IgD-negative memory B cell (primary cell): ENCODE data around the gene TACO1. TPM values are rescaled to one million over a fixed set of nuclear protein-coding genes. Genes with fewer than 3 reads are reported as not detected.

Experiments used
- H3K27ac Mint-ChIP-seq, 3 donors: one replicate each; pipeline ENCODE4 v1.8.0; 2020 to 2022; ENCODE audit warnings: mild to moderate bottlenecking in 3 of 3, mixed read lengths in 3 of 3, moderate library complexity in 1 of 3
- H3K27me3 Mint-ChIP-seq: one replicate; pipeline ENCODE4 v1.8.0; 2021; ENCODE audit warnings: mixed read lengths
- H3K36me3 Mint-ChIP-seq: one replicate; pipeline ENCODE4 v1.8.0; 2020; ENCODE audit warnings: mild to moderate bottlenecking, mixed read lengths
- H3K4me1 Mint-ChIP-seq, 3 donors: one replicate each; pipeline ENCODE4 v1.8.0; 2020 to 2022; ENCODE audit warnings: mixed read lengths in 3 of 3, mild to moderate bottlenecking in 1 of 3
- H3K4me3 Mint-ChIP-seq, 4 donors: one replicate each; pipeline ENCODE4 v1.8.0; 2020 to 2022; ENCODE audit warnings: mild to moderate bottlenecking in 4 of 4, mixed read lengths in 4 of 4, moderate library complexity in 3 of 4
- H3K9me3 Mint-ChIP-seq, 3 donors: one replicate each; pipeline ENCODE4 v1.8.0; 2020 to 2021; ENCODE audit warnings: mixed read lengths in 3 of 3, mild to moderate bottlenecking in 1 of 3
- polyA plus RNA-seq: library from polyadenylated mRNA; unstranded; fragments of 300-500 nt; fragmentation: Illumina TruSeq; gene quantifications from one replicate; pipeline ENCODE4 v1.2.3, GENCODE V29; 2021

Gene TACO1
- polyA plus RNA-seq, 1 donor from 2014 or later, result 19.5 TPM

GRCh38 chr17:63621684-63622573 lies 21.2 kb downstream of the TACO1 start, which contains the start of gene MAP3K3:
TSS of gene MAP3K3 (plus strand) at chr17:63622417. CDS start at chr17:63622760, 343 bp downstream.
- Mint-ChIP-seq H3K9me3 (no peaks in the 10 kb centered on the region), H3K4me1 (peaks cover 16 to 40% (median 30%) of the 10 kb centered on the region in 3 donors), H3K36me3 (no peaks in the 10 kb centered on the region), H3K27me3 (no peaks in the 10 kb centered on the region), H3K4me3 (peak within 1 kb of the TSS; percentile 97 to 98 (median 98)), H3K27ac (peak within 1 kb of the TSS; percentile 92 to 96 (median 93))

- H3K4me3 Mint-ChIP-seq, result peak overlapping the region; percentile 94 to 98 (median 96)
These were observed 22.1 kb downstream of the TACO1 start for GRCh38 chr17:63622574-63623390.

GRCh38 chr17:63623786-63624530 lies 23.3 kb downstream of the TACO1 start:
- Mint-ChIP-seq H3K4me1 (peaks cover 20 to 42% (median 32%) of the 10 kb centered on the region in 3 donors), H3K27ac (peak overlapping the region in 2 of 3 donors; percentile 76 to 92), H3K36me3 (no peaks in the 10 kb centered on the region), H3K4me3 (peak overlapping the region; percentile 94 to 98 (median 96)), H3K27me3 (no peaks in the 10 kb centered on the region), H3K9me3 (no peaks in the 10 kb centered on the region)

More at GRCh38 chr17:63622574-63623390, 22.1 kb downstream of the TACO1 start:
- H3K4me1 Mint-ChIP-seq, result peaks cover 20 to 42% (median 32%) of the 10 kb centered on the region in 3 donors
- H3K36me3 Mint-ChIP-seq, result no peaks in the 10 kb centered on the region
- H3K27ac Mint-ChIP-seq, result peak overlapping the region; percentile 92 to 96 (median 93)
- H3K27me3 Mint-ChIP-seq, result no peaks in the 10 kb centered on the region
- no peaks in the 10 kb centered on the region for H3K9me3 Mint-ChIP-seq

GRCh38 chr17:63624531-63624880 lies 23.8 kb downstream of the TACO1 start:
- H3K27me3 Mint-ChIP-seq, result no peaks in the 10 kb centered on the region
- H3K36me3 Mint-ChIP-seq, result no peaks in the 10 kb centered on the region
- H3K4me3 Mint-ChIP-seq, result peak overlapping the region in 2 of 4 donors; percentile 88 to 98
- H3K9me3 Mint-ChIP-seq, result no peaks in the 10 kb centered on the region
- peaks cover 20 to 42% (median 32%) of the 10 kb centered on the region in 3 donors for H3K4me1 Mint-ChIP-seq
- H3K27ac Mint-ChIP-seq, result no peak overlapping the region

GRCh38 chr17:63626551-63627180 lies 26.0 kb downstream of the TACO1 start:
- no peaks in the 10 kb centered on the region for H3K36me3 Mint-ChIP-seq
- no peak overlapping the region for H3K27ac Mint-ChIP-seq
- no peaks in the 10 kb centered on the region for H3K9me3 Mint-ChIP-seq
- peaks cover 19 to 44% (median 32%) of the 10 kb centered on the region in 3 donors for H3K4me1 Mint-ChIP-seq
- H3K27me3 Mint-ChIP-seq, result no peaks in the 10 kb centered on the region
- peak overlapping the region in 1 of 4 donors; percentile 6 for H3K4me3 Mint-ChIP-seq

GRCh38 chr17:63629627-63630026 lies 28.9 kb downstream of the TACO1 start:
- Mint-ChIP-seq H3K27me3 (no peaks in the 10 kb centered on the region), H3K4me3 (no peak overlapping the region), H3K9me3 (no peaks in the 10 kb centered on the region), H3K27ac (no peak overlapping the region), H3K4me1 (peaks cover 9 to 32% (median 16%) of the 10 kb centered on the region in 3 donors), H3K36me3 (no peaks in the 10 kb centered on the region)

- Mint-ChIP-seq H3K4me1 (peaks cover 6 to 18% (median 11%) of the 10 kb centered on the region in 3 donors), H3K9me3 (no peaks in the 10 kb centered on the region), H3K27me3 (no peaks in the 10 kb centered on the region), H3K4me3 (no peak overlapping the region), H3K27ac (no peak overlapping the region), H3K36me3 (no peaks in the 10 kb centered on the region)
These were observed 30.4 kb downstream of the TACO1 start for GRCh38 chr17:63631062-63631461.

- peaks cover 6 to 12% (median 6%) of the 10 kb centered on the region in 3 donors for H3K4me1 Mint-ChIP-seq
- no peaks in the 10 kb centered on the region for H3K36me3 Mint-ChIP-seq
These were observed 30.9 kb downstream of the TACO1 start for GRCh38 chr17:63631626-63632025.

GRCh38 chr17:63633742-63634141 lies 33.0 kb downstream of the TACO1 start:
- Mint-ChIP-seq H3K27ac (no peak overlapping the region), H3K9me3 (no peaks in the 10 kb centered on the region), H3K4me3 (no peak overlapping the region), H3K27me3 (no peaks in the 10 kb centered on the region), H3K36me3 (no peaks in the 10 kb centered on the region), H3K4me1 (peaks cover 0 to 7% (median 2%) of the 10 kb centered on the region in 3 donors)

More at GRCh38 chr17:63631626-63632025, 30.9 kb downstream of the TACO1 start:
- Mint-ChIP-seq H3K27ac (no peak overlapping the region), H3K4me3 (no peak overlapping the region), H3K9me3 (no peaks in the 10 kb centered on the region), H3K27me3 (no peaks in the 10 kb centered on the region)

GRCh38 chr17:63634163-63634562 lies 33.5 kb downstream of the TACO1 start:
- no peaks in the 10 kb centered on the region for H3K9me3 Mint-ChIP-seq
- H3K36me3 Mint-ChIP-seq, result no peaks in the 10 kb centered on the region
- peaks cover 0 to 7% (median 4%) of the 10 kb centered on the region in 3 donors for H3K4me1 Mint-ChIP-seq
- H3K27me3 Mint-ChIP-seq, result no peaks in the 10 kb centered on the region
- peak overlapping the region in 1 of 3 donors; percentile 3 for H3K27ac Mint-ChIP-seq
- H3K4me3 Mint-ChIP-seq, result no peak overlapping the region

GRCh38 chr17:63634816-63635215 lies 34.1 kb downstream of the TACO1 start:
- H3K4me3 Mint-ChIP-seq, result no peak overlapping the region
- peaks cover 0 to 6% (median 5%) of the 10 kb centered on the region in 3 donors for H3K4me1 Mint-ChIP-seq
- no peaks in the 10 kb centered on the region for H3K9me3 Mint-ChIP-seq
- H3K36me3 Mint-ChIP-seq, result no peaks in the 10 kb centered on the region
- no peaks in the 10 kb centered on the region for H3K27me3 Mint-ChIP-seq
- no peak overlapping the region for H3K27ac Mint-ChIP-seq

GRCh38 chr17:63635290-63635689 lies 34.6 kb downstream of the TACO1 start:
- no peaks in the 10 kb centered on the region for H3K27me3 Mint-ChIP-seq
- no peaks in the 10 kb centered on the region for H3K36me3 Mint-ChIP-seq
- peaks cover 0 to 6% (median 5%) of the 10 kb centered on the region in 3 donors for H3K4me1 Mint-ChIP-seq

GRCh38 chr17:63635787-63636186 lies 35.1 kb downstream of the TACO1 start:
- Mint-ChIP-seq H3K27ac (no peak overlapping the region), H3K36me3 (peaks cover under 1% of the 10 kb centered on the region), H3K9me3 (no peaks in the 10 kb centered on the region), H3K27me3 (no peaks in the 10 kb centered on the region), H3K4me1 (peaks cover 0 to 4% (median 3%) of the 10 kb centered on the region in 3 donors), H3K4me3 (no peak overlapping the region)

More at GRCh38 chr17:63635290-63635689, 34.6 kb downstream of the TACO1 start:
- Mint-ChIP-seq H3K4me3 (no peak overlapping the region), H3K9me3 (no peaks in the 10 kb centered on the region), H3K27ac (no peak overlapping the region)

- Mint-ChIP-seq H3K9me3 (no peaks in the 10 kb centered on the region), H3K27ac (no peak overlapping the region), H3K4me1 (peaks cover 6 to 9% (median 8%) of the 10 kb centered on the region in 3 donors), H3K4me3 (no peak overlapping the region), H3K36me3 (peaks cover 2% of the 10 kb centered on the region), H3K27me3 (no peaks in the 10 kb centered on the region)
These were observed 38.4 kb downstream of the TACO1 start for GRCh38 chr17:63639125-63639524.
